ENCODE measurements around the gene PGM1. TPM values are rescaled to one million over a fixed set of nuclear protein-coding genes. Genes with fewer than 3 reads are reported as not detected.

The PGM1 gene
- total RNA-seq, 1 experiment from 2014 or later = 54.6 TPM

DNA sequence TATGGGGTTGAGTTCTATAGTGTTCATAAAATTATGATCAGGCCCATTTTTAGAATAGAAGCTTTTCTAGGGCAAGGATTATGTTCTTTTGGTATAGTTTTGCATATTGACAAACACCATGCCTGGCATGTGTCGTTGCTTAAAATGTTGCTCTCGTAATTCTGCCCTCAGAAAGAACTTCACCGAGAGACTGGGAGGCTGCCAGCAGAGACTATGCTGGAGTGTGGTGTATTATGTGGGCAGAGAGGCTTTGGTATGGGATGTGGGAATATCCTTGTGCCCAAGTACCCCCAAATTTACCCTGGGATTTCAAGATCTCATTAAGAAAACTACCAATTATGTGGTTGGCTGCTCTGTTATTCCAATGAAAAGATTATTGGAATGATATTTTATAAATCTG is 27.9 kb downstream of the PGM1 start (continued):
- TF ChIP-seq POLR2AphosphoS5 (IDR thresholded peaks at IDR 0.05; ENCODE audit: low read depth, low read length) = no peak
- TF ChIP-seq EZH2 (IDR thresholded peaks at IDR 0.05) = no peak
- TF ChIP-seq CBX3 (IDR thresholded peaks at IDR 0.05; ENCODE audit: low read depth) = no peak
- TF ChIP-seq, protein P1, sequence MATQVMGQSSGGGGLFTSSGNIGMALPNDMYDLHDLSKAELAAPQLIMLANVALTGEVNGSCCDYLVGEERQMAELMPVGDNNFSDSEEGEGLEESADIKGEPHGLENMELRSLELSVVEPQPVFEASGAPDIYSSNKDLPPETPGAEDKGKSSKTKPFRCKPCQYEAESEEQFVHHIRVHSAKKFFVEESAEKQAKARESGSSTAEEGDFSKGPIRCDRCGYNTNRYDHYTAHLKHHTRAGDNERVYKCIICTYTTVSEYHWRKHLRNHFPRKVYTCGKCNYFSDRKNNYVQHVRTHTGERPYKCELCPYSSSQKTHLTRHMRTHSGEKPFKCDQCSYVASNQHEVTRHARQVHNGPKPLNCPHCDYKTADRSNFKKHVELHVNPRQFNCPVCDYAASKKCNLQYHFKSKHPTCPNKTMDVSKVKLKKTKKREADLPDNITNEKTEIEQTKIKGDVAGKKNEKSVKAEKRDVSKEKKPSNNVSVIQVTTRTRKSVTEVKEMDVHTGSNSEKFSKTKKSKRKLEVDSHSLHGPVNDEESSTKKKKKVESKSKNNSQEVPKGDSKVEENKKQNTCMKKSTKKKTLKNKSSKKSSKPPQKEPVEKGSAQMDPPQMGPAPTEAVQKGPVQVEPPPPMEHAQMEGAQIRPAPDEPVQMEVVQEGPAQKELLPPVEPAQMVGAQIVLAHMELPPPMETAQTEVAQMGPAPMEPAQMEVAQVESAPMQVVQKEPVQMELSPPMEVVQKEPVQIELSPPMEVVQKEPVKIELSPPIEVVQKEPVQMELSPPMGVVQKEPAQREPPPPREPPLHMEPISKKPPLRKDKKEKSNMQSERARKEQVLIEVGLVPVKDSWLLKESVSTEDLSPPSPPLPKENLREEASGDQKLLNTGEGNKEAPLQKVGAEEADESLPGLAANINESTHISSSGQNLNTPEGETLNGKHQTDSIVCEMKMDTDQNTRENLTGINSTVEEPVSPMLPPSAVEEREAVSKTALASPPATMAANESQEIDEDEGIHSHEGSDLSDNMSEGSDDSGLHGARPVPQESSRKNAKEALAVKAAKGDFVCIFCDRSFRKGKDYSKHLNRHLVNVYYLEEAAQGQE (IDR thresholded peaks at IDR 0.05; ENCODE audit: low read depth) = no peak
- no peak for TF ChIP-seq EGR1 (IDR thresholded peaks at IDR 0.05; ENCODE audit: low read depth)

DNA sequence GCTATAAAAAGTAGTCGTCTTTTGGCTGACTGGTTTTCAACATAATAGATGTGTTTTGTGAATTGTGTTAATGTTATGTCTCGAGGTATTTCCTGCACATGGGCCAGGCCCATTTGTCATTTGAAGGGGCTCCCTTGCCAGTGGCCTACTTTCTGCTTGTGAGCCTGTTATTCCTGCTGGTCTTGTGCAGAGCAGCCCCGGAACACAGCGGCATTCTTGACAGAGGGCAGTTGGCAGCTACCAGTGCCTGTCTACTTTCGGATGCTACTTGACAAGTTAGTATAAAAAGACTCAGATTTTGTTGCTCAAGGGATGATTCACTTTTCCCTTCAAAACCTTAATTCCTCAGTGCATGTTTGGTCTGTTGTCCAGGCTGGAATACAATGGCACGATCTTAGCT is 28.5 kb downstream of the PGM1 start:
- no TSS peak for BruUV-seq (replicated peaks)
- no peaks in the 10 kb centered on the region for H3K9me3 ChIP-seq (ENCODE audit: control insufficient read depth in 1 of 2, insufficient read depth in 1 of 2, low read depth in 1 of 2, low read length in 2 of 2)
- no peaks in the 10 kb centered on the region for H3K9me2 ChIP-seq (ENCODE audit: insufficient read depth)
- no peak overlapping the region for H3K9ac ChIP-seq (ENCODE audit: low read length)
- ChIA-PET RAD21 (ENCODE audit: low non-redundant PET in 1 of 2, low total read pairs in 2 of 2, uncharacterized antibody in 2 of 2, unreplicated experiment in 2 of 2) (no interaction called here), POLR2A (no interaction called here), CTCF (interaction anchor here (3.0 kb wide), 1 partner anchor 625 kb away, joined by 6 read pairs; no protein-coding TSS in a partner anchor)
- no peaks in the 10 kb centered on the region for H3K36me3 ChIP-seq (ENCODE audit: control insufficient read depth in 1 of 2, insufficient read depth in 2 of 2, low read length in 2 of 2)
- no peak overlapping the region for H2AFZ ChIP-seq (ENCODE audit: low read depth, low read length, poor library complexity, severe bottlenecking)
- intact Hi-C loops (cut with micrococcal nuclease) = loop anchor here (10.0 kb wide), 1 partner anchor 153 kb away; the partner anchor contains the start of gene ROR1
- no peak overlapping the region for H3K27ac ChIP-seq (ENCODE audit: low read depth, low read length)
- no peak for DNase-seq (ENCODE audit: low read depth, low spot score)
- H4K20me1 ChIP-seq (ENCODE audit: insufficient read depth) = no peaks in the 10 kb centered on the region
- ATAC-seq = no peak
- H3K4me3 ChIP-seq (replicated peaks in 1 of 2; ENCODE audit: low read depth in 1 of 2, low read length in 2 of 2) = no peak overlapping the region
- peaks cover 0 to 15% of the 10 kb centered on the region in 2 experiments; a peak in 2 of 4 replicates for H3K4me1 ChIP-seq (ENCODE audit: control insufficient read depth in 1 of 2, insufficient read depth in 2 of 2, low read length in 2 of 2)
- H3K79me2 ChIP-seq (ENCODE audit: insufficient read depth, low read length) = no peaks in the 10 kb centered on the region
- H3K27me3 ChIP-seq (ENCODE audit: insufficient read depth, low read length) = no peaks in the 10 kb centered on the region
- no peak overlapping the region for H3K4me2 ChIP-seq (ENCODE audit: low read length)
- TF ChIP-seq, protein P2, sequence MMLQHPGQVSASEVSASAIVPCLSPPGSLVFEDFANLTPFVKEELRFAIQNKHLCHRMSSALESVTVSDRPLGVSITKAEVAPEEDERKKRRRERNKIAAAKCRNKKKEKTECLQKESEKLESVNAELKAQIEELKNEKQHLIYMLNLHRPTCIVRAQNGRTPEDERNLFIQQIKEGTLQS (IDR thresholded peaks at IDR 0.05) = no peak
- TF ChIP-seq EZH2 (IDR thresholded peaks at IDR 0.05) (no peak), SIN3A (IDR thresholded peaks at IDR 0.05; ENCODE audit: low read depth) (no peak), EGR1 (IDR thresholded peaks at IDR 0.05; ENCODE audit: low read depth) (no peak), ZFX (IDR thresholded peaks at IDR 0.05) (no peak), POLR2A (IDR thresholded peaks at IDR 0.05; ENCODE audit: borderline replicate concordance, extremely low read depth, insufficient read depth, insufficient read length) (no peak), CBX3 (IDR thresholded peaks at IDR 0.05; ENCODE audit: low read depth) (no peak), SP1 (IDR thresholded peaks at IDR 0.05; ENCODE audit: low read depth) (no peak), JUND (IDR thresholded peaks at IDR 0.05) (no peak)
- TF ChIP-seq, protein P3, sequence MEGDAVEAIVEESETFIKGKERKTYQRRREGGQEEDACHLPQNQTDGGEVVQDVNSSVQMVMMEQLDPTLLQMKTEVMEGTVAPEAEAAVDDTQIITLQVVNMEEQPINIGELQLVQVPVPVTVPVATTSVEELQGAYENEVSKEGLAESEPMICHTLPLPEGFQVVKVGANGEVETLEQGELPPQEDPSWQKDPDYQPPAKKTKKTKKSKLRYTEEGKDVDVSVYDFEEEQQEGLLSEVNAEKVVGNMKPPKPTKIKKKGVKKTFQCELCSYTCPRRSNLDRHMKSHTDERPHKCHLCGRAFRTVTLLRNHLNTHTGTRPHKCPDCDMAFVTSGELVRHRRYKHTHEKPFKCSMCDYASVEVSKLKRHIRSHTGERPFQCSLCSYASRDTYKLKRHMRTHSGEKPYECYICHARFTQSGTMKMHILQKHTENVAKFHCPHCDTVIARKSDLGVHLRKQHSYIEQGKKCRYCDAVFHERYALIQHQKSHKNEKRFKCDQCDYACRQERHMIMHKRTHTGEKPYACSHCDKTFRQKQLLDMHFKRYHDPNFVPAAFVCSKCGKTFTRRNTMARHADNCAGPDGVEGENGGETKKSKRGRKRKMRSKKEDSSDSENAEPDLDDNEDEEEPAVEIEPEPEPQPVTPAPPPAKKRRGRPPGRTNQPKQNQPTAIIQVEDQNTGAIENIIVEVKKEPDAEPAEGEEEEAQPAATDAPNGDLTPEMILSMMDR (IDR thresholded peaks at IDR 0.05 in 2 of 3, conservative IDR thresholded peaks at IDR 0.05 in 1 of 3; ENCODE audit: borderline replicate concordance in 1 of 3, insufficient read depth in 1 of 3, low read depth in 2 of 3, low read length in 2 of 3) = no peak
- TF ChIP-seq, protein P4, sequence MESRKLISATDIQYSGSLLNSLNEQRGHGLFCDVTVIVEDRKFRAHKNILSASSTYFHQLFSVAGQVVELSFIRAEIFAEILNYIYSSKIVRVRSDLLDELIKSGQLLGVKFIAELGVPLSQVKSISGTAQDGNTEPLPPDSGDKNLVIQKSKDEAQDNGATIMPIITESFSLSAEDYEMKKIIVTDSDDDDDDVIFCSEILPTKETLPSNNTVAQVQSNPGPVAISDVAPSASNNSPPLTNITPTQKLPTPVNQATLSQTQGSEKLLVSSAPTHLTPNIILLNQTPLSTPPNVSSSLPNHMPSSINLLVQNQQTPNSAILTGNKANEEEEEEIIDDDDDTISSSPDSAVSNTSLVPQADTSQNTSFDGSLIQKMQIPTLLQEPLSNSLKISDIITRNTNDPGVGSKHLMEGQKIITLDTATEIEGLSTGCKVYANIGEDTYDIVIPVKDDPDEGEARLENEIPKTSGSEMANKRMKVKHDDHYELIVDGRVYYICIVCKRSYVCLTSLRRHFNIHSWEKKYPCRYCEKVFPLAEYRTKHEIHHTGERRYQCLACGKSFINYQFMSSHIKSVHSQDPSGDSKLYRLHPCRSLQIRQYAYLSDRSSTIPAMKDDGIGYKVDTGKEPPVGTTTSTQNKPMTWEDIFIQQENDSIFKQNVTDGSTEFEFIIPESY (IDR thresholded peaks at IDR 0.05; ENCODE audit: extremely low read depth, insufficient replicate concordance, low read length) = no peak
- TF ChIP-seq, protein P1 (IDR thresholded peaks at IDR 0.05; ENCODE audit: low read depth) = no peak

Measured in HCT116 (cell line).